ENCODE data around the gene IL1RAPL1. TPM values are rescaled to one million over a fixed set of nuclear protein-coding genes. Genes with fewer than 3 reads are reported as not detected.

The IL1RAPL1 gene
- total and polyA plus RNA-seq, 5 donors, result 0.48 to 3.1 (median 2.4) TPM

DNA sequence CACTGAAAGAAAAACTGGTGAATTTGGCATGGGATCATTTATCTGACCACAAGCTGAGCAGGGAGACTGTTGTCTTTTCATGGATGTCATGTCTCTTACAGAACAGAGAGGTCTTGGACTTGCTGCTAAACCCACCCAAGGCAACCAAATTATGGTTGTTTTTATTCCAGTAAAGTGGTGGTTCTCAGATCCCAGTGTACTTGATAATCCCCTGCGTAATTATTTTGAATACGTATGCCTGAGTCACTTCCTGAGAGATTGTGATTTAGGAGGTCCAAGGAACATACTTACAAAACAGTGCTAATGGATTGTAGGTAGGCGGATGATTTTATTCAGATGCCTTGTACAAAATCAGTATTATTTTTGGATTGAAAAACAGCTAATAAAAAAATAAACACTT lies 585.6 kb downstream of the IL1RAPL1 start:
- WGBS, result 42% methylated on average over 3 of the region's 3 CpGs
- ATAC-seq, result no peak

DNA sequence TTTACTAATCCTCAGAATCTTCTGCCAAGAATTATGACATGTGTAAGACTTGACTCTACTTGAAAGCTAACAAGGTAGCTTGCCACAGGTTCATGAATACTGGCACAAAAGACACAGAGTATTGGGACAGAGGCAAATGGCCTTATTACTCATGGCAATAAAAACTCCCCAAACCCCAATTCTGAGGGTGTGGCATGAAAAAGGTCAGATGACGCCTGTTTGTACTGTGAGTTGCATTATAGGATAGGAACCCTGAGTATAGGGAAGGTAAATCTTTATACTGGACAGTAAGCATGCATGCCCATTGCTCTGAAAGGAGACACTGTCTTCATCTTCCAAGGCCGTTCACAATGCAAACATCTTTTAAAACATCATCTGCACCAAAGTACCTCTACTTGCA lies 600.0 kb downstream of the IL1RAPL1 start:
- Histone ChIP-seq H3K27ac (ENCODE audit: low read length) (no peak overlapping the region), H3K27me3 (ENCODE audit: control insufficient read depth, insufficient read depth) (no peaks in the 10 kb centered on the region), H3K9me3 (ENCODE audit: control insufficient read depth, low read length) (no peaks in the 10 kb centered on the region), H3K4me3 (ENCODE audit: low read length) (no peak overlapping the region), H3K4me1 (ENCODE audit: control insufficient read depth, insufficient read depth, low read length) (no peaks in the 10 kb centered on the region)
- 87% methylated on average over 2 of the region's 2 CpGs for WGBS
- DNase-seq, result no peak
- ATAC-seq, result no peak
- intact Hi-C loops (cut with DNase I), result no loop called here

More for the DNA sequence above, 585.6 kb downstream of the IL1RAPL1 start:
- no peaks in the 10 kb centered on the region for H3K27me3 ChIP-seq (ENCODE audit: control insufficient read depth, insufficient read depth)
- no peak overlapping the region for H3K27ac ChIP-seq (ENCODE audit: low read length)
- intact Hi-C loops (cut with DNase I), result no loop called here
- H3K4me3 ChIP-seq (ENCODE audit: low read length), result no peak overlapping the region
- no peaks in the 10 kb centered on the region for H3K9me3 ChIP-seq (ENCODE audit: control insufficient read depth, low read length)
- no peaks in the 10 kb centered on the region for H3K4me1 ChIP-seq (ENCODE audit: control insufficient read depth, insufficient read depth, low read length)
- DNase-seq, result no peak

DNA sequence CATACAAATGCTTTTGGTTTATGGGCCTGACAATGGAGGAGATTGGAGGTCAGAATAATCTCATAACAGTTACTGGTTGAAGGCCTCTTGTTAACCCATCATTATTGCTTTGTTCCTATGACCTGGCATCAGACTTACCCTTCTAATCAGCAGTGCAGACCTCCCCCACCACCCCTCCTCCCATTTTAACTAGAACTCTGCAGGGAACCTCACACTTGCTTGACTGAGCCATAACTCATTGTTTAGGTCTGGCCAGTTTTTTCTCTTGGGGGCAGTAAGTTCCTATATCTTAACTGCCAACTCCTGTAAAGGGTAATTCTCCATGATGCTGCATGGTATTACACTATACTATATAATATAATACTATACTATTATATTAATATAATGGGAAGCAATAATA lies 609.3 kb downstream of the IL1RAPL1 start:
- ATAC-seq, result no peak
- Histone ChIP-seq H3K9me3 (ENCODE audit: control insufficient read depth, low read length) (no peaks in the 10 kb centered on the region), H3K4me3 (ENCODE audit: low read length) (no peak overlapping the region), H3K27me3 (ENCODE audit: control insufficient read depth, insufficient read depth) (no peaks in the 10 kb centered on the region), H3K27ac (ENCODE audit: low read length) (no peak overlapping the region), H3K4me1 (ENCODE audit: control insufficient read depth, insufficient read depth, low read length) (no peaks in the 10 kb centered on the region)
- intact Hi-C loops (cut with DNase I), result no loop called here
- no peak for DNase-seq

DNA sequence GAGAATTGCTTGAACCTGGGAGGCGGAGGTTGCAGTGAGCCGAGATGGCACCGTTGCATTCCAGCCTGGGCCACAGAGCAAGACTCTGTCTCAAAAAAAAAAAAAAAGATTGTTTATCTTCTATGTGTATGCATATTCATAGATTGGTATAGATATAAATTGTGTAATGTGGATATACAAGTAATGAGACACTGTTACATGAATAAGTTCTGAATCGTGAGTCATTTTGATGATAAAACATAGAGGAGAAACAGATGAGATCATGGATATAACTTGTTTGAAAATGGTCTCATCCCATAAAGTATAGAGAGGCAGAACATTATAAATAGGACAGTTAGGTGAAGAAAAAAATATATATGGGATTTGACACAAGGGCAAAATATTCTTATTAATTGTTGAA lies 628.0 kb downstream of the IL1RAPL1 start:
- H3K27ac ChIP-seq (ENCODE audit: low read length), result no peak overlapping the region
- ATAC-seq (no peak), DNase-seq (no peak)
- no peak overlapping the region for H3K4me3 ChIP-seq (ENCODE audit: low read length)
- H3K4me1 ChIP-seq (ENCODE audit: control insufficient read depth, insufficient read depth, low read length), result no peaks in the 10 kb centered on the region
- intact Hi-C loops (cut with DNase I), result no loop called here
- no peaks in the 10 kb centered on the region for H3K27me3 ChIP-seq (ENCODE audit: control insufficient read depth, insufficient read depth)
- WGBS, result 85% methylated on average over 4 of the region's 4 CpGs
- H3K9me3 ChIP-seq (ENCODE audit: control insufficient read depth, low read length), result no peaks in the 10 kb centered on the region

DNA sequence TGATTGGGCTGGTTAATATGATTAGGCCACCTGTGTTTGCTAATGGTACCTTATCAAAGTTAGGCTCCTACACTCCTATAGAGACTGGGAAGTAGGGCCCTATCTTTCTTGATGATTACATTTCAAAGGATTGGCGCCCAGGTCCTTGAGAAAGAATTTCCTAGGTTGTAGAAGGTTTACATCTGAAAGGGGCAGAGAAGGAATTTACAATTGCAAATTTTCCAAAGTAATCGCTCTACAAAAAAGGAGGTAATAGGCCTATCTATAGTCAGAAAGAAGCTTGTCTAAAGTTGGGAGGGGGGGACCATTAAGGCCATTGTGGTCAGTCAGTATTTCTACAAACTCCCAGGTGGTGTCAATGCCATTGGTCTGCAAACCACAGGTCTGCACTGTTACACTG lies 638.4 kb downstream of the IL1RAPL1 start:
- no peak overlapping the region for H3K4me3 ChIP-seq (ENCODE audit: low read length)
- WGBS, result 72% methylated on average over 2 of the region's 2 CpGs

DNA sequence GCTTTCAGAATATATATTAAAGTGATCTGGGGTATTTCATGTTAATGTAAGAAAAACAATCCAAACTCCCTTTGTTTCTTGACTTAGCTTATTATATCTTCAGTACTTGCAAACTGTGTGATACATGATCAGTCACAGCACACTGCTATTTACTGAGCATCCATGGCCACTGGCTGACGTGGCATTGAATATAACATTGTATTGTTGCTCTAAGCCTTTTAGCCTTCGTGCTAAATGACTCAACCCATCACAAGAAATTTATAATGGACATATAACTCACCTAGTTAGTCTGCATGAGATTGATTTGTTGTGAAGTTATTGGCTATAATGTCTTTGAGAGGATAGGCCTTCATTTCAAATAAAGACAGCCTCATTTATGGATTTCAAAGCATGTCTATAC lies 642.6 kb downstream of the IL1RAPL1 start:
- 73% methylated on average over 2 of the region's 2 CpGs for WGBS
- Histone ChIP-seq H3K27me3 (ENCODE audit: control insufficient read depth, insufficient read depth) (no peaks in the 10 kb centered on the region), H3K4me1 (ENCODE audit: control insufficient read depth, insufficient read depth, low read length) (no peaks in the 10 kb centered on the region), H3K4me3 (ENCODE audit: low read length) (no peak overlapping the region), H3K9me3 (ENCODE audit: control insufficient read depth, low read length) (no peaks in the 10 kb centered on the region), H3K27ac (ENCODE audit: low read length) (no peak overlapping the region)
- intact Hi-C loops (cut with DNase I), result no loop called here
- DNase-seq (no peak), ATAC-seq (no peak)

More for the DNA sequence above, 638.4 kb downstream of the IL1RAPL1 start:
- intact Hi-C loops (cut with DNase I), result no loop called here
- Histone ChIP-seq H3K4me1 (ENCODE audit: control insufficient read depth, insufficient read depth, low read length) (no peaks in the 10 kb centered on the region), H3K27me3 (ENCODE audit: control insufficient read depth, insufficient read depth) (no peaks in the 10 kb centered on the region), H3K27ac (ENCODE audit: low read length) (no peak overlapping the region), H3K9me3 (ENCODE audit: control insufficient read depth, low read length) (no peaks in the 10 kb centered on the region)
- DNase-seq (no peak), ATAC-seq (no peak)

DNA sequence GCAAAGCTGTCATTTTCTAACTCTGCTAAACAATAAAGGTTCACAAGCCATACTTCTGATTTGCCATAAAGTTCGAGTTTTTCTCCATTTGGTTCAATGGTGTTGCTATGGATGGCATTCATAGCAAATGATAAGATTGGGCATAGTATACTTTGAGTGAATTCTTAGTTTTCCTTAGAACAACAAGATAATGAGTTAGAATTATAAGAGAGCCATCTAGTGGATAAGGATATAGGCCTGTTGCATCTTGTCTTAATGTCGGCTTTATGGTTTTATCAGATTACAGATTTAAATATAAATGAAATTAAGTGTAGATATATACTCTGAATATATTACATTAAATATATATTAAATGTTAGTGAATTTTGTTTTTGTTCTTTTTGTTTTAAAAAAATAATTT lies 644.6 kb downstream of the IL1RAPL1 start:
- Histone ChIP-seq H3K4me3 (ENCODE audit: low read length) (no peak overlapping the region), H3K9me3 (ENCODE audit: control insufficient read depth, low read length) (no peaks in the 10 kb centered on the region), H3K4me1 (ENCODE audit: control insufficient read depth, insufficient read depth, low read length) (no peaks in the 10 kb centered on the region), H3K27ac (ENCODE audit: low read length) (no peak overlapping the region), H3K27me3 (ENCODE audit: control insufficient read depth, insufficient read depth) (no peaks in the 10 kb centered on the region)
- 29% methylated on average over 2 of the region's 2 CpGs for WGBS
- ATAC-seq (no peak), DNase-seq (no peak)
- intact Hi-C loops (cut with DNase I), result no loop called here

DNA sequence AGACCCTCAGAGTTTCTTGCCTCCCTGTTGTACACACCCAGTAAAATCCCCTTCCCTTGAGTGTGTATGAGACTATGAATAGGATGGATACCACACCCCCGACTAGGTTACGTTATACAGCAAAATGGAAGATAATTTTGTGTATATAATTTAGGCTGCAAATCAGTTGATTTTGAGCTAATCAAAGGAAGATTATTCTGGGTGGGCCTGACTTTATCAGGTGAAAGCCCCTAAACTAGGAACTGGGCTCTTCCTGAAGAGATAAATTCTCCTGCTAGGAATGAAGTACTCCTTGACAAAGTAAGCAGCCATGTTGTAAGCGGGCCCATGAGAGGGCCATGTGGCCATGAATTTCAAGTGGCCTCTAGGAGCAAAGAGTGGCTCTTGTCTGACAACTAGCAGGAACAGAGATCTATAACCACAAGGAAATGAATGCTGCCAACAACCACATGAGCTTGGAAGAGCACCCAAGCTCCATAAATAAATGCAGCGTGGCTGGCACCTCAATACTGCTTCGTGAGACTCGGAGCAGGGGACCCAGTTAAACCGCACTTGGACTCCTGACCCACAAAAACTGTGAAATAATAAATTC lies 646.4 kb downstream of the IL1RAPL1 start:
- H3K27me3 ChIP-seq (ENCODE audit: control insufficient read depth, insufficient read depth), result no peaks in the 10 kb centered on the region
- H3K9me3 ChIP-seq (ENCODE audit: control insufficient read depth, low read length), result no peaks in the 10 kb centered on the region
- no peak for DNase-seq
- no peak overlapping the region for H3K4me3 ChIP-seq (ENCODE audit: low read length)
- no peak overlapping the region for H3K27ac ChIP-seq (ENCODE audit: low read length)
- intact Hi-C loops (cut with DNase I), result no loop called here
- no peaks in the 10 kb centered on the region for H3K4me1 ChIP-seq (ENCODE audit: control insufficient read depth, insufficient read depth, low read length)
- no peak for ATAC-seq
- WGBS, result 71% methylated on average over 7 of the region's 7 CpGs

DNA sequence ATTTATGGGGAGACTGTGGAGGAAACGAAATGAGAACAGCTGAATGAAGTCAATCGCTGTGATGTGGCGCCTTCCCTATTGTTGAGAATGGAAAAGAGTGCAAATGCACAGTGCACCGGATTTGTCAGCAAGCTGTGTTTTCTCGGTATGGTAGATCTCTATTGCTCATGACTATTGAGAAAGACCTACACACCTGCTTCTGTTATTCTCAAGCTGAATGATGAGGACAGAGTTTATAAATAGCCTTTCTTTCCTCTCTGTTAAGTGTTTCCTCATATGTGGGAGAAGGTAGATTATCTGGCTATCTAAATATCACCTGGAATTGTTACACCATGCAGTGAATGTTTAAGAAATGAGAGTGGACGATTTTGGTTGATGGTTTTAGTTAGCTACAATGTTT lies 650.7 kb downstream of the IL1RAPL1 start:
- ATAC-seq, result no peak
- no peak overlapping the region for H3K4me3 ChIP-seq (ENCODE audit: low read length)
- 88% methylated on average over 6 of the region's 6 CpGs for WGBS
- no peaks in the 10 kb centered on the region for H3K27me3 ChIP-seq (ENCODE audit: control insufficient read depth, insufficient read depth)
- no peaks in the 10 kb centered on the region for H3K9me3 ChIP-seq (ENCODE audit: control insufficient read depth, low read length)
- no peak for DNase-seq
- intact Hi-C loops (cut with DNase I), result no loop called here
- no peaks in the 10 kb centered on the region for H3K4me1 ChIP-seq (ENCODE audit: control insufficient read depth, insufficient read depth, low read length)
- H3K27ac ChIP-seq (ENCODE audit: low read length), result no peak overlapping the region

DNA sequence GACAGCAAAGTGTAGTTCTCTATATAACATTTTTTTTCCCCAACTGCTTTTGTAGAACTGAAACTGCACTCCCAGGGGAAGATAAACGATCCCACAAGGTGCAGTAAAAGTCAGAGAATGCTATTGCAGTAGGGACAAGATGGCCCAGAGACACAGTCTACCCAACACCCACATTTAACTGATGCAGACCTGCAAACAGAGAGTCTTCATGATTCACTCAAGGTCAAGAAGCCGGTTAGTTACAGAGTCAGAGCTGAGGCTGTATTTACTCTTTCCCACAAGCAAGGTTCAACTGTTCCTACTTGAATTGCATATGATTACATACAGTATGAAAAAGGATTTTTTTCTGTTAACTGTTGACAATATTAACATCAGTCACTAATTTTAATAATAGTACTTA lies 654.6 kb downstream of the IL1RAPL1 start:
- no peak for DNase-seq
- H3K9me3 ChIP-seq (ENCODE audit: control insufficient read depth, low read length), result no peaks in the 10 kb centered on the region
- no peak overlapping the region for H3K4me3 ChIP-seq (ENCODE audit: low read length)
- no peaks in the 10 kb centered on the region for H3K4me1 ChIP-seq (ENCODE audit: control insufficient read depth, insufficient read depth, low read length)
- intact Hi-C loops (cut with DNase I), result no loop called here
- no peaks in the 10 kb centered on the region for H3K27me3 ChIP-seq (ENCODE audit: control insufficient read depth, insufficient read depth)
- WGBS, result 81% methylated on average over 2 of the region's 2 CpGs
- no peak overlapping the region for H3K27ac ChIP-seq (ENCODE audit: low read length)
- ATAC-seq, result no peak

DNA sequence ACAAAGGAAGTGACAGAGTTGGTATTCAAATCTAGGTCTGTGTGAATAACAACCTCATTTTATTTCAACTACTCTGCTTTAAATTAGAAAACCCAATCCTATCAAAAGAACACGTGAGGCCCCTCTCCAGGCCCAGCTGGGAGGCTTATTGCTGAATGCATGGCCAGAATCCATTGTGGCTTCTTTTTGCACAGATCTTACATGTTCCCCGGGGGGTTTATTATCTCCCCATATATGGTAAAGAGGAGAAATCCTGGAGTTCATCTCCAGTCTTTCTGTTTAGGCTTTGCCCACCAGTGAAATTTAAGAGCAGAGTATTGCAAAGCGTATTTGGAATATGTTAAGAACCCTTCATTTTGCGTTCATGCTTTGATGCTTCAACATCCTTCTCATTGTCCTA lies 655.6 kb downstream of the IL1RAPL1 start:
- Histone ChIP-seq H3K4me3 (ENCODE audit: low read length) (no peak overlapping the region), H3K9me3 (ENCODE audit: control insufficient read depth, low read length) (no peaks in the 10 kb centered on the region), H3K4me1 (ENCODE audit: control insufficient read depth, insufficient read depth, low read length) (no peaks in the 10 kb centered on the region), H3K27ac (ENCODE audit: low read length) (no peak overlapping the region), H3K27me3 (ENCODE audit: control insufficient read depth, insufficient read depth) (no peaks in the 10 kb centered on the region)
- DNase-seq (no peak), ATAC-seq (no peak)
- WGBS, result 91% methylated on average over 4 of the region's 4 CpGs
- intact Hi-C loops (cut with DNase I), result no loop called here

DNA sequence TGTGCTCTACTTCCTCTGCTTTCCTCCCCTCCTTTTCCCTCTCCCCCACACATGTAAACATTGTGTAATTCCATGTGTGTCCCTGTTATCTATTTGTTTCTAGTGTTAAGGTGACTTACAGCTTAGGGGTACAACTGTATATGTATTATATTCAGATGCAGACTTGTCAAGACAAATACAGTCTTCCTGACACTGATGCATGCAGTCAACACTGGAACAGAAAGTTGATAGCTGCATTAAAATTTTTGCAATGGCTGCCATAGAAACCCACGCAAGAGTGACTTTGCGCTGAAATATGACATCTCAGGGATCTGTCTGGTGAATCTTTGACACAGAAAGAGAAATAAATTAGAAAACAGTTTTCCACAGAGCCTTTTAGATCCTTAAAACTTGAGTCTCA lies 656.7 kb downstream of the IL1RAPL1 start:
- Histone ChIP-seq H3K4me3 (ENCODE audit: low read length) (no peak overlapping the region), H3K27ac (ENCODE audit: low read length) (no peak overlapping the region), H3K27me3 (ENCODE audit: control insufficient read depth, insufficient read depth) (no peaks in the 10 kb centered on the region), H3K9me3 (ENCODE audit: control insufficient read depth, low read length) (no peaks in the 10 kb centered on the region), H3K4me1 (ENCODE audit: control insufficient read depth, insufficient read depth, low read length) (no peaks in the 10 kb centered on the region)
- ATAC-seq (no peak), DNase-seq (no peak)
- intact Hi-C loops (cut with DNase I), result no loop called here
- 89% methylated on average over 2 of the region's 2 CpGs for WGBS

Data from right cardiac atrium (tissue), 5 donors.